Fibroblast of mammary gland (primary cell): Measurements from ENCODE around the gene SPOCD1.

Source experiments
- DNase-seq: peaks from one replicate; pipeline ENCODE4 v3.0.0-alpha.2; 2010; ENCODE audit warnings: low read depth
- H3K4me3 ChIP-seq: 2 replicates; pipeline ENCODE4 v1.5.1; 2011; ENCODE audit warnings: low read depth, mild to moderate bottlenecking, low read length, moderate library complexity; ENCODE audit not compliant: control insufficient read depth
- TF ChIP-seq, protein P1 (sequence below): conservative IDR thresholded peaks from 2 replicates; pipeline ENCODE4 v1.5.1; 2011; ENCODE audit warnings: low read depth, low read length, inconsistent platforms; ENCODE audit not compliant: control insufficient read depth, insufficient read depth

Gene SPOCD1

DNA sequence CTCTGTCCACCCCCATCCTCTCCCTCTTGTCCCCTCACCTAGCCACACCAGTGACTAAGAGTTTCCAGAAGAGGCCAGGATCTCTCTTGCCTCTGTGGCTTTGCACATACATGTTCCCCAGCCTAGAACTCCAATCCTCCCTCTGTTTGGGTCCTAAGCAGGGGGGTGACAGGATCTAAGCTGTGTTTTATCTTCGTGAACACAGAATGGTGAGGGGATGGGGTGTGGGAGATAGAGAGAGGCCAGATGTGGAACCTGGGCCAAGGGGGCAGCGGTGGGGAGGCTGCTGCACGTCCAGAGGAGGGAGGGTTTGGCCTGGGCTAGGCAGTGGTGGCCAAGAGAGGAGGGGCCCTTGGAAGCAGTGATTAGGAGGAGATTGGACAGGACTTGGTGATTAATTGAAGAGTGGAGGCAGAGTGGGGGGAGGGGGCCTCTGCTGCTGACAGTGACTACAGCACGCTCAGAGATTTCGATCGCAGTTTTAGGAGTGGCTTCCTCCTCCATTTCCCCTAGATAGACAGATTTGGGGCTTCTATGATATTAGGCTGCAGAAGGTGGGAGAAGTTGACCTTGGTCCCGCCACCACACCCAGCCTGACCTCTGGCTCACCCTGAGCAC lies 34.6 kb downstream of the SPOCD1 start:
- DNase-seq: peak; percentile 27
- TF ChIP-seq, protein P1, sequence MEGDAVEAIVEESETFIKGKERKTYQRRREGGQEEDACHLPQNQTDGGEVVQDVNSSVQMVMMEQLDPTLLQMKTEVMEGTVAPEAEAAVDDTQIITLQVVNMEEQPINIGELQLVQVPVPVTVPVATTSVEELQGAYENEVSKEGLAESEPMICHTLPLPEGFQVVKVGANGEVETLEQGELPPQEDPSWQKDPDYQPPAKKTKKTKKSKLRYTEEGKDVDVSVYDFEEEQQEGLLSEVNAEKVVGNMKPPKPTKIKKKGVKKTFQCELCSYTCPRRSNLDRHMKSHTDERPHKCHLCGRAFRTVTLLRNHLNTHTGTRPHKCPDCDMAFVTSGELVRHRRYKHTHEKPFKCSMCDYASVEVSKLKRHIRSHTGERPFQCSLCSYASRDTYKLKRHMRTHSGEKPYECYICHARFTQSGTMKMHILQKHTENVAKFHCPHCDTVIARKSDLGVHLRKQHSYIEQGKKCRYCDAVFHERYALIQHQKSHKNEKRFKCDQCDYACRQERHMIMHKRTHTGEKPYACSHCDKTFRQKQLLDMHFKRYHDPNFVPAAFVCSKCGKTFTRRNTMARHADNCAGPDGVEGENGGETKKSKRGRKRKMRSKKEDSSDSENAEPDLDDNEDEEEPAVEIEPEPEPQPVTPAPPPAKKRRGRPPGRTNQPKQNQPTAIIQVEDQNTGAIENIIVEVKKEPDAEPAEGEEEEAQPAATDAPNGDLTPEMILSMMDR: no peak
- no peak overlapping the region for H3K4me3 ChIP-seq

DNA sequence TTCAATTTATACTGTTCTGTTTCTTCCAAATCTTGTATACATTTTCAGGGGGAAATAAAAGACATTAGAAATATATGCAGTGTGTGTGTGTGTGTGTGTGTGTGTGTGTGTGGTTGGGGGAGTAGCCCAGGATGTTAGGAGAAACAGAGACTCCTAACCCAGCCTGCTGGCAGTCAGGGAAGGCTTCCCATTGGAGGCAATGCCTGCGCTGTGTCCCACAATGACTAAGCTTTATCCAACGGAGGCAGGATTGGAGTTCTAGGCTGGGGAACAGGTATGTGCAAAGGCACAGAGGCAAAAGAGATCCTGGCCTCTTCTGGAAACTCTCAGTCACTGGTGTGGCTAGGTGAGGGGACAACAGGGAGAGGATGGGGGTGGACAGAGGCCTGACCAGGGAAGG lies 35.2 kb downstream of the SPOCD1 start:
- no peak for DNase-seq
- TF ChIP-seq, protein P1: no peak
- no peak overlapping the region for H3K4me3 ChIP-seq

DNA sequence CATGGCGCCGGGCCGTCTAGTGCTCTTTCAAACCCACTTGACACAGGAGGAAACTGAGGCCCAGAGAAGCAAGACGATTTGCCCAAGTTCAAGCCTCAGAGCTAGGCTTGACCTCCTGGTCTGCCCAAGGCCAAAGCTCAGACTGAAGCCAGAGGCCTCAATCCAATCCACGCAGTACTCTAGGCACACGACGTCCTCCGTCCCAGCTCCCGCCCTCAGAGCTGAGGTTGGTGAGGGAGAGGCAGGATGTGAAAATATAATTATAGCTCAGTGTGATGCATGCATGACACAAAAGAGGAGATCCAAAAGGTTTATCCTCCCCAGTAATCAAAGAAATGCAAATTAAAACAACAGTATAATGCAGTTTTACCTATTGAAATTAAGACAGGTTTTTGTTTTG lies 36.1 kb downstream of the SPOCD1 start:
- DNase-seq: no peak
- H3K4me3 ChIP-seq: no peak overlapping the region
- TF ChIP-seq, protein P1: no peak

DNA sequence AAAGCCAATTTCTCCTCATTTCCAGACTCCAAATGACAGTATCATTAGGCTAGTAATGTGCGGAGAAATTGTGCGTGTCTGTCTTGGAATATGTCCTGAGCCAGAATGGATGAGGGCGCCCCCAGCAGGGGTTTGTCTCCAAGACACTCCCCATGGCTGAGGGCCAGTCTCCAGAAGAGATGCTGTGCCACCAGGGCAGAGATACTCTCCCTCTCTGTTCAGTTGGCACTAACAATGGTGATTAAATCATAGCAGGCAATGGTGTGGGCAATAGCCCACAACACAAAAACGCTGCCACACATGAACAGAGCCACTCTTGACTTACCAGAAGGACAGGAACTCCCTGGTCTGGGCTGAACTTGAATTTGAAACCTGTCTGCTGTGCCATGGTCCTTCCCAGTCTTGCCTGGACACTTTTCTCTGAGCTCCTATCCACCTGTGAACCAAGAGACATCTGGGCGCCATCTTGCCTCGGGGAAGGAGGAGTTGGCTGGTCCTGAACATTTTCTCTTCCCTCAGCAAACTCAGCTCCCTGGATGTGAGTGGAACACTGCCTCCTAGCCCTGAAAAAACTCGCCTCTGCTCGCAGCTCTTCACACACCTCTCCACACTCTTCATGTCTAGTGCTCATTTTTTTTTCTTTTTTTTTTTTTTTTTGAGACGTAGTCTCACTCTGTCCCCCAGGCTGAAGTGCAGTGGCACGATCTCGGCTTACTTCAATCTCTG lies 36.9 kb downstream of the SPOCD1 start:
- TF ChIP-seq, protein P1: no peak
- H3K4me3 ChIP-seq: no peak overlapping the region
- no peak for DNase-seq

DNA sequence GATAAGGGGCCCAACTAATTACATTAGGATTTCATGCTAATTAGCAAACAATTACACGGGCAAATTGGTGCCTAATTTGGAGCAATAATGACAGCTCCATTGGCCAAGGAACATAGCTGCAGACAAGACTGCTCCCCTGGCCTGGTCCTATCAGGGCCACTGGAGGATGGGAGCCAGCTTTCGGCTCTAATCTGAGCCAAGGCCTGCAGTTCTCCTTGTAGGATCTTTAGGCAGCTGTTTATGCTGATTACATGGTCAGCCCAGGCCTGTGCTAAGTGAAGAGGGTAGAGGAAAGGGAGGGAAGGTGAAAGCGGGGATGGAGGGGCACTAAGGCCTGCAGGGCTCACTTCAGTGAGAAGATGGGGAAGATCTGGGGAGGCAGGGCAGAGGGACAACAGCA lies 39.3 kb downstream of the SPOCD1 start:
- no peak overlapping the region for H3K4me3 ChIP-seq
- no peak for DNase-seq
- TF ChIP-seq, protein P1: no peak

DNA sequence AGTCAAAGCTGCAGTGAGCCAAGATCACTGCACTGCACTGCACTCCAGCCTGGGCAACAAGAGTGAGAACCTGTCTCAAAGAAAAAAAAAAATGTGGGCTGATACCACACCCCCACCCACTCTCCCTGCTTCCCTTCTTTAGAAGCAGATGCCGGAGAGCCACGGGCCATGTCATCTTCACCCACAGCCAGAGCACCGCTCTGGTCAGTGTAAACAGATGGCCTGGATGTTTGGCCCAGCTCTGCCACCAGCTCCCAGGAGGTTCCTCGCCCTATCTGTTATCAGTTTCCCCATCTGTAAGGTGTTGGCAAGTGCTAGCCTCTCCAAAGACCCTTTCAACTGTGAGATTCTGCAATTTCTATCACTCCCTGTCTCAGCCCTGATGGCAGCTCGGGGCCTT lies 39.8 kb downstream of the SPOCD1 start:
- DNase-seq: no peak
- TF ChIP-seq, protein P1: no peak

More for the DNA sequence above, 39.8 kb downstream of the SPOCD1 start:
- no peak overlapping the region for H3K4me3 ChIP-seq
